HepG2 (cell line): ENCODE measurements around the gene HHEX. TPM values are rescaled to one million over a fixed set of nuclear protein-coding genes. Genes with fewer than 3 reads are reported as not detected.

Experiments
- ATAC-seq: fragments of 200-7000 bp; cut with Tn5 transposase; 3 replicates; pipeline ENCODE4 v1.9.1; 2020; ENCODE audit warnings: mild to moderate bottlenecking, moderate library complexity
- BruUV-seq: library from RNA; stranded (reverse); fragments of 400-500 nt; replicated peaks from 2 replicates; lab custom pipeline; 2021; lab: Mats Ljungman, UMichigan
- CTCF ChIA-PET: fragments of 300-600 bp; formaldehyde crosslinking; extraction: SDS; loops from one replicate; lab custom pipeline; 2021; ENCODE audit warnings: low total read pairs, inconsistent platforms, low intra/inter-chr PET ratio; lab: Yijun Ruan, JAX
- POLR2A ChIA-PET: fragments of 350-600 bp; sonication (Branson Sonifier 250); formaldehyde crosslinking; loops from one replicate; lab custom pipeline; 2020; ENCODE audit warnings: antibody characterized with exemption, inconsistent platforms; lab: Yijun Ruan, JAX
- DNase-seq: peaks from one replicate; pipeline ENCODE4 v3.0.0-alpha.2; 2015; ENCODE audit warnings: low spot score
- FAIRE-seq: peaks from 3 replicates; lab custom pipeline; 2011; peaks lifted over from hg19 to GRCh38; lab: Jason Lieb, UNC
- H2AFZ ChIP-seq: one replicate; pipeline ENCODE4 v1.6.1; 2011; ENCODE audit warnings: low read length, inconsistent platforms
- H3K27ac ChIP-seq: fragments of 300-600 bp; 3 replicates; pipeline ENCODE4 v1.8.0; 2011; ENCODE audit warnings: mixed run types, mild to moderate bottlenecking, mixed read lengths, low read length, inconsistent platforms; ENCODE audit not compliant: insufficient read depth; ENCODE audit errors: extremely low read length
- H3K27me3 ChIP-seq, 2 experiments: fragments of 200-600 bp in 1 of 2; 2 replicates in 1 of 2; 3 replicates in 1 of 2; pipeline versions ENCODE4 v1.6.0 to v1.8.0; 2011; ENCODE audit warnings: low read length in 2 of 2, mild to moderate bottlenecking in 2 of 2, moderate library complexity in 2 of 2, inconsistent platforms in 1 of 2; ENCODE audit not compliant: insufficient read depth in 2 of 2, control insufficient read depth in 1 of 2
- H3K36me3 ChIP-seq, 2 experiments: fragments of 200-600 bp in 1 of 2; replicated peaks in 1 of 2; 2 replicates in 1 of 2; 3 replicates in 1 of 2; pipeline versions ENCODE4 v1.5.1 to v1.8.0; 2011; ENCODE audit warnings: low read length in 2 of 2, inconsistent platforms in 1 of 2; ENCODE audit not compliant: insufficient read depth in 2 of 2, control insufficient read depth in 1 of 2
- H3K4me1 ChIP-seq: 2 replicates; pipeline ENCODE4 v1.5.1; 2012; ENCODE audit warnings: low read length, inconsistent platforms; ENCODE audit not compliant: insufficient read depth
- H3K4me2 ChIP-seq: 2 replicates; pipeline ENCODE4 v1.6.0; 2011; ENCODE audit warnings: low read depth, low read length, inconsistent platforms
- H3K4me3 ChIP-seq, 3 experiments: fragments of 200-600 bp in 1 of 3; sonication (generic), shearing (Covaris generic) in 1 of 3; replicated peaks in 1 of 3; 2 replicates each; pipeline ENCODE4 v1.5.1; 2011 to 2016; ENCODE audit warnings: low read length in 3 of 3, inconsistent platforms in 2 of 3, low read depth in 2 of 3, mild to moderate bottlenecking in 2 of 3, control low read depth in 1 of 3, mixed read lengths in 1 of 3; ENCODE audit not compliant: insufficient read depth in 1 of 3
- H3K79me2 ChIP-seq: one replicate; pipeline ENCODE4 v1.6.1; 2011; ENCODE audit warnings: low read length, inconsistent platforms; ENCODE audit not compliant: insufficient read depth
- H3K9ac ChIP-seq: 2 replicates; pipeline ENCODE4 v1.6.0; 2011; ENCODE audit warnings: mild to moderate bottlenecking, low read depth, low read length, inconsistent platforms; ENCODE audit not compliant: insufficient read depth
- H3K9me3 ChIP-seq: 2 replicates; pipeline ENCODE4 v1.5.1; 2012; ENCODE audit warnings: mild to moderate bottlenecking, low read length
- H4K20me1 ChIP-seq: 2 replicates; pipeline ENCODE4 v1.6.0; 2011; ENCODE audit warnings: inconsistent platforms, mild to moderate bottlenecking, low read length, moderate library complexity; ENCODE audit not compliant: insufficient read depth
- BORCS8-MEF2B ChIP-seq: sonication (generic); formaldehyde crosslinking; IDR thresholded peaks from 2 replicates; pipeline ENCODE4 v1.8.0; 2022; ENCODE audit warnings: mild to moderate bottlenecking, missing genetic modification reagents
- KDM6A ChIP-seq: IDR thresholded peaks from 2 replicates; pipeline ENCODE4 v1.6.1; 2016; ENCODE audit warnings: low read depth
- NFYC ChIP-seq: IDR thresholded peaks from 2 replicates; pipeline ENCODE4 v1.6.1; 2016; ENCODE audit warnings: missing genetic modification reagents, missing compliant biosample characterization
- SP1 ChIP-seq, 2 experiments: fragments of 450-650 bp in 1 of 2; sonication (generic) in 1 of 2; formaldehyde crosslinking in 1 of 2; IDR thresholded peaks; 2 replicates each; pipeline versions ENCODE4 v1.4.0 to v1.6.1; 2016 to 2020; ENCODE audit warnings: missing genetic modification reagents in 1 of 2
- SP140L ChIP-seq: sonication (generic); formaldehyde crosslinking; IDR thresholded peaks from 2 replicates; pipeline ENCODE4 v1.4.0; 2020; ENCODE audit warnings: missing genetic modification reagents, borderline replicate concordance
- SP2 ChIP-seq: sonication (generic); formaldehyde crosslinking; IDR thresholded peaks from 2 replicates; pipeline ENCODE4 v1.5.1; 2020; ENCODE audit warnings: mild to moderate bottlenecking, missing genetic modification reagents
- SP5 ChIP-seq: IDR thresholded peaks from 2 replicates; pipeline ENCODE4 v1.6.1; 2016; ENCODE audit warnings: low read depth, borderline replicate concordance
- ZBTB43 ChIP-seq: sonication (generic); formaldehyde crosslinking; conservative IDR thresholded peaks from 2 replicates; pipeline ENCODE4 v1.4.0; 2020; ENCODE audit warnings: missing genetic modification reagents
- ZNF232 ChIP-seq: sonication (generic); formaldehyde crosslinking; IDR thresholded peaks from 2 replicates; pipeline ENCODE4 v1.4.0; 2020; ENCODE audit warnings: missing genetic modification reagents, borderline replicate concordance
- ZNF292 ChIP-seq: sonication (generic); formaldehyde crosslinking; IDR thresholded peaks from 2 replicates; pipeline ENCODE4 v1.8.1; 2022; ENCODE audit warnings: mild to moderate bottlenecking, low read depth, missing genetic modification reagents, borderline replicate concordance
- WGBS: methylation state at CpG from one replicate; pipeline ENCODE4 v1.1.6; 2017; ENCODE audit warnings: low lambda C conversion rate; 5-methylcytosine and 5-hydroxymethylcytosine counted together
- in situ Hi-C: cut with HindIII; loops from 2 replicates; pipeline ENCODE4 v1.10.0; 2017; ENCODE audit warnings: low pct_unique_long_range_greater_than_20kb; ENCODE audit not compliant: extremely low pct_ligation_motif_present
- intact Hi-C: fragments of 100-400 bp; cut with micrococcal nuclease; formaldehyde crosslinking; loops from one replicate; pipeline ENCODE4 v1.10.0; 2022; ENCODE audit not compliant: unreplicated experiment
- polyA plus RNA-seq, 8 experiments: library from polyadenylated mRNA; depleted of rRNA in 3 of 8; stranded (reverse) in 7 of 8; unstranded in 1 of 8; fragments of >200 nt; fragmentation: Illumina TruSeq in 4 of 8; extraction: Trizol in 4 of 8; gene quantifications; 2 replicates each; pipeline versions ENCODE4 v1.2.1 to v1.2.3, GENCODE V29; 2011 to 2016; ENCODE audit warnings: low read depth in 4 of 8, missing spikeins in 1 of 8, mixed read lengths in 1 of 8; ENCODE audit not compliant: insufficient read depth in 1 of 8
- total RNA-seq, 5 experiments: library from RNA; depleted of rRNA; stranded (reverse); fragments of >200 nt; fragmentation: Illumina TruSeq; extraction: Trizol; gene quantifications; 2 replicates each; pipeline ENCODE4 v1.2.3, GENCODE V29; 2016; ENCODE audit warnings: low read depth in 1 of 5

The HHEX gene
- total and polyA plus RNA-seq, 2 of the 13 experiments (the other 11 are each of a cell fraction or from before 2014, with no cell fraction given) = 44.5 to 48.7 TPM

GRCh38 chr10:92655426-92655825 lies 34.3 kb upstream of the HHEX start:
- CTCF ChIA-PET = no interaction called here
- 100% methylated on average over 1 of the region's 1 CpG for WGBS
- intact Hi-C loops = no loop called here

More at GRCh38 chr10:92655426-92655825, 34.3 kb upstream of the HHEX start:
- Histone ChIP-seq H4K20me1 (no peaks in the 10 kb centered on the region), H3K9ac (no peak overlapping the region), H3K9me3 (no peaks in the 10 kb centered on the region), H3K27ac (no peak overlapping the region), H2AFZ (no peak overlapping the region), H3K36me3 (peaks cover 3 to 36% of the 10 kb centered on the region in 2 experiments; a peak in 3 of 5 replicates), H3K4me2 (no peak overlapping the region), H3K79me2 (no peaks in the 10 kb centered on the region), H3K27me3 (no peaks in the 10 kb centered on the region)
- ATAC-seq (no peak), DNase-seq (no peak), FAIRE-seq (no peak)
- POLR2A ChIA-PET = no interaction called here
- in situ Hi-C loops = no loop called here
- no TSS peak for BruUV-seq
- TF ChIP-seq ZNF232 (CRISPR knock-in tag) (no peak), ZNF292 (CRISPR knock-in tag) (no peak), ZBTB43 (CRISPR knock-in tag) (no peak), SP2 (CRISPR knock-in tag) (no peak), SP5 (CRISPR knock-in tag) (no peak), KDM6A (CRISPR knock-in tag) (no peak), SP1 (IDR thresholded peaks at IDR 0.05) (no peak), SP1 (CRISPR knock-in tag; IDR thresholded peaks at IDR 0.05) (no peak), NFYC (CRISPR knock-in tag) (no peak), SP140L (CRISPR knock-in tag) (no peak), BORCS8-MEF2B (CRISPR knock-in tag) (no peak)
- TF ChIP-seq, all 625 proteins: peak for 0
- Histone ChIP-seq H3K4me3 (no peak overlapping the region), H3K4me1 (peaks cover 16% of the 10 kb centered on the region)
